Memory B cell (primary cell): ENCODE data around the gene ATG14.

ENCODE experiments used
- ATAC-seq: fragments of 150-1000 bp; cut with Tn5 transposase; 2 replicates; pipeline ENCODE4 v1.10.0; 2021; ENCODE audit warnings: low read depth, mild to moderate bottlenecking, moderate library complexity
- DNase-seq, 2 donors: peaks; one replicate each; pipeline ENCODE4 v3.0.0; 2022; ENCODE audit warnings: low spot score in 2 of 2
- H3K27ac Mint-ChIP-seq: one replicate; pipeline ENCODE4 v1.8.0; 2022; ENCODE audit warnings: mild to moderate bottlenecking, moderate library complexity, mixed read lengths
- H3K27me3 Mint-ChIP-seq: one replicate; pipeline ENCODE4 v1.8.0; 2022; ENCODE audit warnings: mixed read lengths
- H3K36me3 Mint-ChIP-seq: one replicate; pipeline ENCODE4 v1.8.0; 2022; ENCODE audit warnings: mild to moderate bottlenecking, mixed read lengths
- H3K4me1 Mint-ChIP-seq: one replicate; pipeline ENCODE4 v1.8.0; 2022; ENCODE audit warnings: mixed read lengths
- H3K4me3 Mint-ChIP-seq: one replicate; pipeline ENCODE4 v1.8.0; 2022; ENCODE audit warnings: mild to moderate bottlenecking, moderate library complexity, mixed read lengths
- H3K9me3 Mint-ChIP-seq: one replicate; pipeline ENCODE4 v1.8.0; 2022; ENCODE audit warnings: mixed read lengths

ATG14 gene

GRCh38 chr14:55366271-55366670, 45.4 kb downstream of the ATG14 start:
- Mint-ChIP-seq H3K27ac (no peak overlapping the region), H3K4me1 (no peaks in the 10 kb centered on the region), H3K36me3 (peaks cover 17% of the 10 kb centered on the region), H3K4me3 (no peak overlapping the region), H3K27me3 (no peaks in the 10 kb centered on the region), H3K9me3 (no peaks in the 10 kb centered on the region)
- ATAC-seq, result no peak
- DNase-seq, result no peak

DNA sequence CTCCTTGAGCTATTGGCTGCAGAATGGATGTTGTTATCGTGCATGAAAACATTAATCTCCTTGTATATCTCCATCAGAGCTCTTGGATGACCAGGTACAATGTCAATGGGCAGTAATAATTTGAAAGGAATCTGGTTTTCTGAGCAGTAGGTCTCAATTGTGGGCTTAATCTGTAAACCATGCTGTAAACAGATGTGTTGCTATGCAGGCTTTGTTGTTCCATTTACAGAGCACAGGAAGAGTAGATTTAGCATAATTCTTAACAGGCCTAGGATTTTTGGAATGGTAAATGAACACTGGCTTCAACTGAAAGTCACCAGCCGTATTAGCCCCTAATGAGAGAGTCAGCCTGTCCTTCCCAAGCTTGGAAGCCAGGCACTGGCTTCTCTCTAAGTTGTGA, 50.4 kb downstream of the ATG14 start:
- no peak for DNase-seq
- Mint-ChIP-seq H3K36me3 (peaks cover 7% of the 10 kb centered on the region), H3K27ac (no peak overlapping the region), H3K4me1 (no peaks in the 10 kb centered on the region), H3K27me3 (no peaks in the 10 kb centered on the region), H3K4me3 (no peak overlapping the region), H3K9me3 (no peaks in the 10 kb centered on the region)
- no peak for ATAC-seq

DNA sequence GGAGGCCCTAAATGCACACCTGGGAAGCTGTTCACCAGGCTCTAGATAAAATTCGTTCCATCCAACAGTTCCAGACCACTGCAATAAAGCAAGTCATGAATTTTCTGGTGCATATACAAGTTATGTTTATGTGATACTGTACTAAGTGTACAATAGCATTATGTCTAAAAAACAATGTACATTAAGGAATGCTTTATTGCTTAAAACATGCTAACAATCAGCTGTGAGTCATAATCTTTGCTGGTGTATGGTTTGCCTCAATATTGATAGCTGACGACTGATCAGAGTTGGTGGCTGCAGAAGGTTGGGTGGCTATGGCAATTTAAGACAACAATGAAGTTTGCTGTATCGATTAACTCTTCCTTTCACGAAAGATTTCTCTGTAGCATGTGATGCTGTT, 52.3 kb downstream of the ATG14 start:
- H3K4me1 Mint-ChIP-seq, result peaks cover 2% of the 10 kb centered on the region
- no peaks in the 10 kb centered on the region for H3K27me3 Mint-ChIP-seq
- H3K36me3 Mint-ChIP-seq, result peaks cover 8% of the 10 kb centered on the region
- H3K9me3 Mint-ChIP-seq, result no peaks in the 10 kb centered on the region
- no peak overlapping the region for H3K27ac Mint-ChIP-seq
- ATAC-seq (no peak), DNase-seq (no peak)
- no peak overlapping the region for H3K4me3 Mint-ChIP-seq

- no peak overlapping the region for H3K4me3 Mint-ChIP-seq
- no peak for DNase-seq
- no peaks in the 10 kb centered on the region for H3K27me3 Mint-ChIP-seq
- peaks cover 3% of the 10 kb centered on the region for H3K4me1 Mint-ChIP-seq
- no peak for ATAC-seq
- peaks cover 5% of the 10 kb centered on the region for H3K36me3 Mint-ChIP-seq
- no peaks in the 10 kb centered on the region for H3K9me3 Mint-ChIP-seq
- H3K27ac Mint-ChIP-seq, result no peak overlapping the region
Observed at GRCh38 chr14:55356913-55357312, 54.7 kb downstream of the ATG14 start.

- no peaks in the 10 kb centered on the region for H3K9me3 Mint-ChIP-seq
- H3K4me3 Mint-ChIP-seq, result no peak overlapping the region
- H3K36me3 Mint-ChIP-seq, result peaks cover 8% of the 10 kb centered on the region
- no peak for DNase-seq
- peaks cover 3% of the 10 kb centered on the region for H3K4me1 Mint-ChIP-seq
- H3K27ac Mint-ChIP-seq, result no peak overlapping the region
- H3K27me3 Mint-ChIP-seq, result no peaks in the 10 kb centered on the region
- ATAC-seq, result no peak
Observed at GRCh38 chr14:55355922-55356321, 55.7 kb downstream of the ATG14 start.

DNA sequence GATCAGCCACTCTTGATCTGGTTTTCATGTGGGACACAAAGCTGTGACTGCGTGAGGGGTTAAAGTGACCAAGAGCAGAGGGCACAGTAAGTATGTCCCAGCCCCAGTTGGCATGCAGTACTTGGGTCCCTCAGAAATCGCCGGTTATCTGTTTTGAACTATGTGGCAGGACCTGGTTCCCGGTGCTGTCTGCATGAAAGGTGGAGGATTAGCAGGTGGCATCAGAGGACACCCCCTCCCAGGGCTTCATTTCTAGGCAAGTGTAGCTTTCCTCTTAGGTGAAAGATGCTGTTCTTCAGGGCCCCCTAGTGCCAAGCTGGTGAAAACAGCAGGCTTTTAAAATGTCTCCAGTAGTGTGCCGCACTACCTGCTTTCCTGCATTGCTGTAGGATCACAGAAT, 57.1 kb downstream of the ATG14 start:
- H3K27me3 Mint-ChIP-seq, result no peaks in the 10 kb centered on the region
- ATAC-seq, result peak; percentile 96
- peak; percentile 35 to 37 for DNase-seq
- peaks cover 6% of the 10 kb centered on the region for H3K4me1 Mint-ChIP-seq
- no peak overlapping the region for H3K27ac Mint-ChIP-seq
- no peak overlapping the region for H3K4me3 Mint-ChIP-seq
- no peaks in the 10 kb centered on the region for H3K9me3 Mint-ChIP-seq
- H3K36me3 Mint-ChIP-seq, result peaks cover 12% of the 10 kb centered on the region

GRCh38 chr14:55353686-55354467, 57.8 kb downstream of the ATG14 start:
- H3K36me3 Mint-ChIP-seq, result peaks cover 12% of the 10 kb centered on the region
- H3K27ac Mint-ChIP-seq, result peak overlapping the region; percentile 41
- ATAC-seq (no peak), DNase-seq (no peak)
- H3K9me3 Mint-ChIP-seq, result no peaks in the 10 kb centered on the region
- no peak overlapping the region for H3K4me3 Mint-ChIP-seq
- H3K4me1 Mint-ChIP-seq, result peaks cover 12% of the 10 kb centered on the region
- H3K27me3 Mint-ChIP-seq, result no peaks in the 10 kb centered on the region

- DNase-seq (no peak), ATAC-seq (no peak)
- H3K4me3 Mint-ChIP-seq, result no peak overlapping the region
- peaks cover 12% of the 10 kb centered on the region for H3K36me3 Mint-ChIP-seq
- no peak overlapping the region for H3K27ac Mint-ChIP-seq
- H3K4me1 Mint-ChIP-seq, result peaks cover 18% of the 10 kb centered on the region
- H3K27me3 Mint-ChIP-seq, result no peaks in the 10 kb centered on the region
- no peaks in the 10 kb centered on the region for H3K9me3 Mint-ChIP-seq
Observed at GRCh38 chr14:55352201-55352600, 59.4 kb downstream of the ATG14 start.

GRCh38 chr14:55351111-55351510, 60.5 kb downstream of the ATG14 start:
- no peak overlapping the region for H3K4me3 Mint-ChIP-seq
- DNase-seq, result no peak
- peaks cover 12% of the 10 kb centered on the region for H3K36me3 Mint-ChIP-seq
- no peaks in the 10 kb centered on the region for H3K27me3 Mint-ChIP-seq
- no peak for ATAC-seq
- no peaks in the 10 kb centered on the region for H3K9me3 Mint-ChIP-seq
- H3K27ac Mint-ChIP-seq, result no peak overlapping the region
- peaks cover 22% of the 10 kb centered on the region for H3K4me1 Mint-ChIP-seq

- H3K27ac Mint-ChIP-seq, result no peak overlapping the region
- no peaks in the 10 kb centered on the region for H3K27me3 Mint-ChIP-seq
- peaks cover 12% of the 10 kb centered on the region for H3K36me3 Mint-ChIP-seq
- H3K9me3 Mint-ChIP-seq, result no peaks in the 10 kb centered on the region
- DNase-seq, result no peak
- peaks cover 25% of the 10 kb centered on the region for H3K4me1 Mint-ChIP-seq
- no peak overlapping the region for H3K4me3 Mint-ChIP-seq
- ATAC-seq, result no peak
Observed at GRCh38 chr14:55350461-55350860, 61.2 kb downstream of the ATG14 start.

- DNase-seq, result no peak
- Mint-ChIP-seq H3K27me3 (no peaks in the 10 kb centered on the region), H3K9me3 (no peaks in the 10 kb centered on the region), H3K27ac (peak overlapping the region; percentile 91), H3K36me3 (peaks cover 15% of the 10 kb centered on the region), H3K4me1 (peaks cover 31% of the 10 kb centered on the region), H3K4me3 (peak overlapping the region; percentile 77)
- peak; percentile 84 for ATAC-seq
Observed at GRCh38 chr14:55349565-55349964, 62.1 kb downstream of the ATG14 start.

GRCh38 chr14:55348766-55349453, 62.7 kb downstream of the ATG14 start:
- DNase-seq, result no peak
- peaks cover 29% of the 10 kb centered on the region for H3K4me1 Mint-ChIP-seq
- H3K36me3 Mint-ChIP-seq, result peaks cover 15% of the 10 kb centered on the region
- H3K4me3 Mint-ChIP-seq, result peak overlapping the region; percentile 77
- ATAC-seq, result peak; percentile 73
- H3K27ac Mint-ChIP-seq, result peak overlapping the region; percentile 91
- no peaks in the 10 kb centered on the region for H3K27me3 Mint-ChIP-seq
- H3K9me3 Mint-ChIP-seq, result no peaks in the 10 kb centered on the region

- no peaks in the 10 kb centered on the region for H3K9me3 Mint-ChIP-seq
- H3K27ac Mint-ChIP-seq, result peak overlapping the region; percentile 91
- H3K4me3 Mint-ChIP-seq, result no peak overlapping the region
- peaks cover 29% of the 10 kb centered on the region for H3K4me1 Mint-ChIP-seq
- DNase-seq, result no peak
- H3K36me3 Mint-ChIP-seq, result peaks cover 15% of the 10 kb centered on the region
- no peaks in the 10 kb centered on the region for H3K27me3 Mint-ChIP-seq
- no peak for ATAC-seq
Observed at GRCh38 chr14:55347748-55348147, 63.9 kb downstream of the ATG14 start.

DNA sequence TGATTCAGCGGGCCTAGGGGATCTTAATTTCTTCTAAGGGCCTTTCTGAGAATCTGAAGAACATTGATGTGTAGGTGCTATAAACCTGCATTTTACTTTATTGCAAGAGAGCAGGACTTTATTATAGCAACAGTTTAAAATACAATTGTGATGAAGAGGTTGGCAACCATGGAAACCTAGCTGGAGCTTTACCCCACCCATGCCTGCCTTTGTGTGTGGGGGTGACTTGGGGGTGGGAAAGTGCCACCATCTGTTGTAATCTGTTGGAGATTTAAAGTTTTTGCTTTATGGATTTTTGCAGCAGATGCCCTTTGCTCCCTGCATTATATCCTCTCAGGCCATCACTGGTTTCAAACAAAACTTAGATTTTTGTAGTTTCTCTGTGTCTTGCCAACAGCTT, 64.6 kb downstream of the ATG14 start:
- no peak for DNase-seq
- ATAC-seq, result no peak
- peak overlapping the region; percentile 91 for H3K27ac Mint-ChIP-seq
- H3K4me1 Mint-ChIP-seq, result peaks cover 29% of the 10 kb centered on the region
- no peaks in the 10 kb centered on the region for H3K9me3 Mint-ChIP-seq
- peaks cover 15% of the 10 kb centered on the region for H3K36me3 Mint-ChIP-seq
- no peaks in the 10 kb centered on the region for H3K27me3 Mint-ChIP-seq
- no peak overlapping the region for H3K4me3 Mint-ChIP-seq
